Ecto neural progenitor cell (in vitro differentiated cells): Measurements from ENCODE around the gene AKT1S1.
A peak's percentile ranks its signal among the peaks of the same experiment; 100 is the strongest.

Source experiments
- DNase-seq: peaks from one replicate; pipeline ENCODE4 v3.0.0-alpha.2; 2018; ENCODE audit warnings: low spot score

AKT1S1 gene

GRCh38 chr19:49853852-49854377 is 23.2 kb downstream of the AKT1S1 start:
- DNase-seq: no peak

GRCh38 chr19:49852631-49853126 is 24.5 kb downstream of the AKT1S1 start:
- DNase-seq: no peak

GRCh38 chr19:49851456-49852259 is 25.5 kb downstream of the AKT1S1 start:
- peak; percentile 86 for DNase-seq

- DNase-seq: peak; percentile 95
These were observed 26.4 kb downstream of the AKT1S1 start, which contains the start of gene PTOV1 for GRCh38 chr19:49850487-49851342. Gene PTOV1 (plus strand): TSS chr19:49851159.

- DNase-seq: no peak
These were observed 27.0 kb downstream of the AKT1S1 start for GRCh38 chr19:49850221-49850486.

- no peak for DNase-seq
These were observed 27.5 kb downstream of the AKT1S1 start for GRCh38 chr19:49849433-49850220.

- DNase-seq: no peak
These were observed 28.2 kb downstream of the AKT1S1 start for GRCh38 chr19:49848938-49849337.

- DNase-seq: no peak
These were observed 29.1 kb downstream of the AKT1S1 start for GRCh38 chr19:49847731-49848696.

- no peak for DNase-seq
These were observed 30.7 kb downstream of the AKT1S1 start for GRCh38 chr19:49846408-49846807.

GRCh38 chr19:49845414-49845813 is 31.7 kb downstream of the AKT1S1 start:
- DNase-seq: no peak

GRCh38 chr19:49844138-49845095 is 32.7 kb downstream of the AKT1S1 start:
- DNase-seq: no peak

GRCh38 chr19:49843265-49843664 is 33.9 kb downstream of the AKT1S1 start:
- no peak for DNase-seq

- DNase-seq: no peak
These were observed 36.4 kb downstream of the AKT1S1 start for GRCh38 chr19:49840736-49841249.

- no peak for DNase-seq
These were observed 36.8 kb downstream of the AKT1S1 start for GRCh38 chr19:49840321-49840720.

- DNase-seq: no peak
These were observed 37.4 kb downstream of the AKT1S1 start for GRCh38 chr19:49839713-49840112.

GRCh38 chr19:49838885-49839588 is 38.1 kb downstream of the AKT1S1 start:
- no peak for DNase-seq

- no peak for DNase-seq
These were observed 39.7 kb downstream of the AKT1S1 start for GRCh38 chr19:49837425-49837824.

GRCh38 chr19:49837009-49837310 is 40.2 kb downstream of the AKT1S1 start:
- no peak for DNase-seq
